HEK293T (cell line): ENCODE results near the gene IL17RD.

Experiments used
- CTBP1 ChIP-seq: fragments of 450-650 bp; IDR thresholded peaks from 2 replicates; pipeline ENCODE4 v1.6.1; 2016; ENCODE audit warnings: borderline replicate concordance
- FOXK2 ChIP-seq: fragments of 450-650 bp; IDR thresholded peaks from 2 replicates; pipeline ENCODE4 v1.6.1; 2016; ENCODE audit warnings: mild to moderate bottlenecking
- FOXM1 ChIP-seq: fragments of 450-650 bp; IDR thresholded peaks from 2 replicates; pipeline ENCODE4 v1.6.1; 2017; ENCODE audit warnings: mild to moderate bottlenecking, borderline replicate concordance
- SP1 ChIP-seq: fragments of 450-650 bp; IDR thresholded peaks from 2 replicates; pipeline ENCODE4 v1.6.1; 2017
- SUZ12 ChIP-seq: fragments of 450-650 bp; IDR thresholded peaks from 2 replicates; pipeline ENCODE4 v1.6.1; 2016; ENCODE audit warnings: mild to moderate bottlenecking
- TARDBP ChIP-seq: fragments of 450-650 bp; IDR thresholded peaks from 2 replicates; pipeline ENCODE4 v1.6.1; 2016
- ZNF384 ChIP-seq: fragments of 450-650 bp; IDR thresholded peaks from 2 replicates; pipeline ENCODE4 v1.6.1; 2016

DNA sequence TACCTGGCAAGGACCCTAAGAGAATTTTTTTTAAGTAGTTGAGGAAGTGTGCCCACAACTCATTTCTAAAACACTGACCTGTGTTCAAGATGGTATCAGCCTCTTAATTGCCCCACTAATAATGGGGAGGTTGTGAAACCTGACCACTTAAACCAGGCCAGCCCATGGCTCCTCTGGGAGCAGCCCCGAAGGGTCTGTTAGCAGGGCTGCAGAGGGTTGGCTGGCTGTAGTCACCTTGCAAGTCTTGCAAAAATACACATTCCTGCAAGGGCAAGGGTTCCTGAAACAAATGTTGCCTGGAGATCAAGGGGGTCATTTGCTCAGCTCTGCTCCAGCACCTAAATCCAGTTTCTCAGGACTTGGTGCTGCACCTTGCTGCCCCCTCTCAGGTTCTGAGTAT lies 3.2 kb downstream of the IL17RD start:
- TF ChIP-seq SP1 (no peak), SUZ12 (no peak), FOXK2 (no peak), FOXM1 (no peak), CTBP1 (no peak), TARDBP (no peak), ZNF384 (no peak)
